Inflammatory macrophage (primary cell): Measurements from ENCODE around the gene CALHM3.
"Not testable (repeated sequence)": the region's sequence is repeated elsewhere in the genome, so short reads cannot be mapped to it uniquely, and the experiment has no call there.

Experiments used
- DNase-seq, 2 donors: peaks; one replicate each; pipeline ENCODE4 v3.0.0-alpha.2; 2020 to 2022
- total RNA-seq, 18 experiments: gene quantifications; one replicate each; lab custom pipeline; 2026; ENCODE audit warnings: mixed read lengths in 6 of 18, inconsistent platforms in 2 of 18; lab: John Stamatoyannopoulos, UW

CALHM3 gene
- total RNA-seq, result 0 to 0.80 (median 0.07) reads per million in 18 experiments

GRCh38 chr10:103479135-103479534, at the start of gene CALHM3:
TSS of gene CALHM3 (minus strand) at chr10:103479240. CDS start at chr10:103479032, 208 bp downstream.
- no peak for DNase-seq

GRCh38 chr10:103528549-103528948, 49.5 kb upstream of the CALHM3 start:
- DNase-seq, result no peak

- not testable (repeated sequence) for DNase-seq
Observed at GRCh38 chr10:103527476-103527875, 48.4 kb upstream of the CALHM3 start.

GRCh38 chr10:103525901-103526300, 46.9 kb upstream of the CALHM3 start:
- DNase-seq, result no peak

- DNase-seq, result no peak
Observed at GRCh38 chr10:103523683-103524082, 44.6 kb upstream of the CALHM3 start.

GRCh38 chr10:103522006-103522405, 43.0 kb upstream of the CALHM3 start:
- DNase-seq, result not testable (repeated sequence)

GRCh38 chr10:103519798-103520197, 40.8 kb upstream of the CALHM3 start:
- no peak for DNase-seq

- DNase-seq, result no peak
Observed at GRCh38 chr10:103517234-103518085, 38.4 kb upstream of the CALHM3 start.

GRCh38 chr10:103514244-103514643, 35.2 kb upstream of the CALHM3 start:
- no peak for DNase-seq

- DNase-seq, result no peak
Observed at GRCh38 chr10:103513380-103514060, 34.5 kb upstream of the CALHM3 start.

- DNase-seq, result no peak
Observed at GRCh38 chr10:103512591-103513379, 33.7 kb upstream of the CALHM3 start.

- no peak for DNase-seq
Observed at GRCh38 chr10:103512166-103512565, 33.1 kb upstream of the CALHM3 start.

- no peak for DNase-seq
Observed at GRCh38 chr10:103510791-103511752, 32.0 kb upstream of the CALHM3 start.

GRCh38 chr10:103510046-103510685, 31.1 kb upstream of the CALHM3 start:
- DNase-seq, result no peak

GRCh38 chr10:103507235-103508191, 28.5 kb upstream of the CALHM3 start:
- DNase-seq, result no peak

GRCh38 chr10:103506061-103506460, 27.0 kb upstream of the CALHM3 start:
- no peak for DNase-seq

- peak in 1 of 2 donors; percentile 14 for DNase-seq
Observed at GRCh38 chr10:103504181-103504783, 25.2 kb upstream of the CALHM3 start.

GRCh38 chr10:103503777-103504176, 24.7 kb upstream of the CALHM3 start:
- not testable (repeated sequence) for DNase-seq

GRCh38 chr10:103502849-103503660, 24.0 kb upstream of the CALHM3 start:
- no peak for DNase-seq
